ENCODE data around the gene CLEC4E. TPM values are rescaled to one million over a fixed set of nuclear protein-coding genes. Genes with fewer than 3 reads are reported as not detected.
A peak's percentile ranks its signal among the peaks of the same experiment; 100 is the strongest.
"Not testable (repeated sequence)": the region's sequence is repeated elsewhere in the genome, so short reads cannot be mapped to it uniquely, and the experiment has no call there.

CLEC4E gene
- 203 TPM for total RNA-seq (2013)
- polyA plus RNA-seq (100 to 1,000 TPM in 2 of 3 donors, 10 to 100 TPM in 1; 50.8 to 218 (median 126) TPM), polyA minus RNA-seq (27.7 and 46.8 TPM in 2 replicates), total RNA-seq (33.8 to 218 (median 95.6) reads per million in 11 experiments)

DNA sequence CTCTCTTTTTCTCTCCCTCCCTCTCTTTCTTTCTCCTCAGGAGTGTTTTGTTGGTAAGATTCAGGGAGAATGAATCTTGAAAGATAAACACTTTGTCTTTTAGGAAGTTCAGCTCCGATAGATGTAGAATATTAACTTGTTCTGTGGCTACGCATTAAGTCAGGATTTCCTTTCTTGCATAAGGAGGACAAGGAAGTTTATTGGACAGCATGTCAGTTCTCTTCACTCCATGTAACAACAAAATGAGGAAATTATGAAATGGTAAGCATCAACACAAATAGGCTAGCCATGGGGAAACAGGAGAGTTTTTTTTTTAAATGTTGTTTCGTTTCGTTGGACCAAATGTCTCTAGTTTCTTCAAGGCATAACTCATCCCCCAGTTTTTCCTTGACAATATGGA, at the start of gene CLEC4E:
CLEC4E (minus strand) TSS at position 75 of the 400 bp plus-strand sequence. CDS start 108 bp downstream, outside the sequence.
- H3K27me3 Mint-ChIP-seq (ENCODE audit: low read depth in 3 of 3); H3K27me3 ChIP-seq (ENCODE audit: control insufficient read depth in 2 of 2, insufficient read depth in 2 of 2, low read length in 2 of 2); H3K9me3 ChIP-seq (replicated peaks in 1 of 2; ENCODE audit: control insufficient read depth in 1 of 2, insufficient read depth in 1 of 2, low read length in 2 of 2): not testable (repeated sequence)
- intact Hi-C loops (cut with micrococcal nuclease) = loop anchor here in 1 of 2 donors (10.0 kb wide), 1 partner anchor 64 kb away; no protein-coding TSS in a partner anchor
- peaks cover 61% of the 10 kb centered on the region for H3K4me1 Mint-ChIP-seq
- peaks cover 34 to 38% of the 10 kb centered on the region in 2 donors for H3K36me3 Mint-ChIP-seq
- Histone ChIP-seq H3K79me2 (ENCODE audit: insufficient read depth, low read length) (peaks cover 18% of the 10 kb centered on the region), H3K27ac (ENCODE audit: low read depth in 1 of 2, low read length in 2 of 2) (peak within 1 kb of the TSS; percentile 76 to 93), H2AFZ (ENCODE audit: insufficient read depth, low read depth, low read length, poor library complexity, severe bottlenecking) (peak within 1 kb of the TSS; percentile 27), H3K36me3 (replicated peaks in 1 of 2; ENCODE audit: control insufficient read depth in 1 of 2, insufficient read depth in 2 of 2, low read length in 2 of 2) (peaks cover 17 to 32% of the 10 kb centered on the region in 2 donors), H3K4me3 (replicated peaks in 1 of 3; ENCODE audit: low read depth in 2 of 3, low read length in 3 of 3) (peak within 1 kb of the TSS; percentile 53 to 96 (median 86)), H3K9ac (ENCODE audit: insufficient read depth, low read length, poor library complexity, severe bottlenecking) (peak within 1 kb of the TSS; percentile 66), H3K4me2 (replicated peaks; ENCODE audit: extremely low read depth, low read length, poor library complexity, severe bottlenecking) (peak within 1 kb of the TSS; percentile 76), H3K4me1 (ENCODE audit: control insufficient read depth in 1 of 2, insufficient read depth in 2 of 2, low read length in 2 of 2) (peaks cover 43 to 66% of the 10 kb centered on the region in 2 donors), H4K20me1 (ENCODE audit: insufficient read depth, low read length) (peaks cover 13% of the 10 kb centered on the region)
- WGBS (ENCODE audit: insufficient coverage) = no CpG with 5 or more reads among the region's 4 CpGs
- peak within 1 kb of the TSS; percentile 96 to 99 (median 98) for H3K27ac Mint-ChIP-seq
- peak within 1 kb of the TSS; percentile 73 to 98 for H3K4me3 Mint-ChIP-seq
- peak; percentile 71 to 94 (median 91) for DNase-seq
- peaks cover 4 to 12% (median 7%) of the 10 kb centered on the region in 7 donors for H3K9me3 Mint-ChIP-seq

- H3K4me3 ChIP-seq (replicated peaks in 1 of 3; ENCODE audit: low read depth in 2 of 3, low read length in 3 of 3) = no peak overlapping the region
- H3K4me2 ChIP-seq (replicated peaks; ENCODE audit: extremely low read depth, low read length, poor library complexity, severe bottlenecking) = no peak overlapping the region
- peaks cover 17% of the 10 kb centered on the region for H3K4me1 Mint-ChIP-seq
- H3K79me2 ChIP-seq (ENCODE audit: insufficient read depth, low read length) = no peaks in the 10 kb centered on the region
- no peaks in the 10 kb centered on the region for H4K20me1 ChIP-seq (ENCODE audit: insufficient read depth, low read length)
- H3K27me3 ChIP-seq (ENCODE audit: control insufficient read depth in 2 of 2, insufficient read depth in 2 of 2, low read length in 2 of 2) = no peaks in the 10 kb centered on the region
- H3K4me1 ChIP-seq (ENCODE audit: control insufficient read depth in 1 of 2, insufficient read depth in 2 of 2, low read length in 2 of 2) = peaks cover 9 to 16% of the 10 kb centered on the region in 2 donors
- 99% methylated on average over 6 of the region's 7 CpGs for WGBS (ENCODE audit: insufficient coverage)
- H3K9ac ChIP-seq (ENCODE audit: insufficient read depth, low read length, poor library complexity, severe bottlenecking) = no peak overlapping the region
- no peaks in the 10 kb centered on the region for H3K9me3 ChIP-seq (replicated peaks in 1 of 2; ENCODE audit: control insufficient read depth in 1 of 2, insufficient read depth in 1 of 2, low read length in 2 of 2)
- peaks cover 0 to 2% (median 0%) of the 10 kb centered on the region in 7 donors for H3K9me3 Mint-ChIP-seq
- TF ChIP-seq CTCF (IDR thresholded peaks at IDR 0.05) = no peak
- H3K36me3 Mint-ChIP-seq = no peaks in the 10 kb centered on the region
- H3K4me3 Mint-ChIP-seq = no peak overlapping the region
- no peak overlapping the region for H3K27ac Mint-ChIP-seq
- DNase-seq = no peak
- H3K27ac ChIP-seq (ENCODE audit: low read depth in 1 of 2, low read length in 2 of 2) = no peak overlapping the region
- intact Hi-C loops (cut with micrococcal nuclease) = no loop called here
- H3K36me3 ChIP-seq (replicated peaks in 1 of 2; ENCODE audit: control insufficient read depth in 1 of 2, insufficient read depth in 2 of 2, low read length in 2 of 2) = no peaks in the 10 kb centered on the region
- peaks cover 0 to 1% (median 0%) of the 10 kb centered on the region in 3 donors for H3K27me3 Mint-ChIP-seq (ENCODE audit: low read depth in 3 of 3)
- no peak overlapping the region for H2AFZ ChIP-seq (ENCODE audit: insufficient read depth, low read depth, low read length, poor library complexity, severe bottlenecking)
Observed at GRCh38 chr12:8589679-8590078, 49.0 kb upstream of the CLEC4E start.

- 98% methylated on average over 10 of the region's 13 CpGs for WGBS (ENCODE audit: insufficient coverage)
- H3K9me3 ChIP-seq (replicated peaks in 1 of 2; ENCODE audit: control insufficient read depth in 1 of 2, insufficient read depth in 1 of 2, low read length in 2 of 2) = not testable (repeated sequence)
Observed at GRCh38 chr12:8584478-8584877, 43.8 kb upstream of the CLEC4E start.

More at GRCh38 chr12:8584478-8584877, 43.8 kb upstream of the CLEC4E start:
- intact Hi-C loops (cut with micrococcal nuclease) = loop anchor here in 1 of 2 donors (5.0 kb wide), 1 partner anchor 37 kb away; no protein-coding TSS in a partner anchor
- peaks cover 18% of the 10 kb centered on the region for H3K4me1 Mint-ChIP-seq
- not testable (repeated sequence) for H3K27ac ChIP-seq (ENCODE audit: low read depth in 1 of 2, low read length in 2 of 2); H3K4me3 Mint-ChIP-seq; H3K9ac ChIP-seq (ENCODE audit: insufficient read depth, low read length, poor library complexity, severe bottlenecking); H3K4me3 ChIP-seq (replicated peaks in 1 of 3; ENCODE audit: low read depth in 2 of 3, low read length in 3 of 3); H3K27me3 ChIP-seq (ENCODE audit: control insufficient read depth in 2 of 2, insufficient read depth in 2 of 2, low read length in 2 of 2); H3K9me3 Mint-ChIP-seq; H2AFZ ChIP-seq (ENCODE audit: insufficient read depth, low read depth, low read length, poor library complexity, severe bottlenecking); H3K4me2 ChIP-seq (replicated peaks; ENCODE audit: extremely low read depth, low read length, poor library complexity, severe bottlenecking); DNase-seq; H3K36me3 ChIP-seq (replicated peaks in 1 of 2; ENCODE audit: control insufficient read depth in 1 of 2, insufficient read depth in 2 of 2, low read length in 2 of 2); H3K36me3 Mint-ChIP-seq; H3K79me2 ChIP-seq (ENCODE audit: insufficient read depth, low read length); H4K20me1 ChIP-seq (ENCODE audit: insufficient read depth, low read length); H3K27me3 Mint-ChIP-seq (ENCODE audit: low read depth in 3 of 3)
- peak overlapping the region in 2 of 7 donors; percentile 73 to 90 for H3K27ac Mint-ChIP-seq
- H3K4me1 ChIP-seq (ENCODE audit: control insufficient read depth in 1 of 2, insufficient read depth in 2 of 2, low read length in 2 of 2) = peaks cover 9 to 13% of the 10 kb centered on the region in 2 donors

Data from CD14-positive monocyte (primary cell).